ENCODE measurements around the gene ANKAR.

GRCh38 chr2:189628817-189629530, 45.5 kb upstream of the ANKAR start:
- TF ChIP-seq CTCF (IDR thresholded peaks at IDR 0.05; ENCODE audit: insufficient read depth, low read length, poor library complexity, severe bottlenecking) (no peak), EZH2phosphoT487 (conservative IDR thresholded peaks at IDR 0.05; ENCODE audit: low read length) (no peak)
